Fibroblast of lung (primary cell): Measurements from ENCODE around the gene CCL18. TPM values are rescaled to one million over a fixed set of nuclear protein-coding genes. Genes with fewer than 3 reads are reported as not detected.

Experiments used
- DNase-seq, 2 donors: peaks; one replicate each; pipeline versions ENCODE4 v3.0.0 to v3.0.0-alpha.2; 2010; ENCODE audit warnings: low read depth in 2 of 2
- H2AFZ ChIP-seq: 2 replicates; pipeline ENCODE4 v1.5.1; 2012; ENCODE audit warnings: low read length, control low read depth, inconsistent platforms
- H3K27ac ChIP-seq: 2 replicates; pipeline ENCODE4 v1.5.1; 2011; ENCODE audit warnings: low read length, control low read depth; ENCODE audit not compliant: insufficient read depth
- H3K27me3 ChIP-seq: 2 replicates; pipeline ENCODE4 v1.5.1; 2011; ENCODE audit warnings: mild to moderate bottlenecking, low read length; ENCODE audit not compliant: control insufficient read depth, insufficient read depth
- H3K36me3 ChIP-seq: 2 replicates; pipeline ENCODE4 v1.5.1; 2011; ENCODE audit warnings: low read length; ENCODE audit not compliant: control insufficient read depth, insufficient read depth
- H3K4me1 ChIP-seq: 2 replicates; pipeline ENCODE4 v1.5.1; 2011; ENCODE audit warnings: low read length; ENCODE audit not compliant: control insufficient read depth, insufficient read depth; ENCODE audit errors: extremely low read depth
- H3K4me2 ChIP-seq: 2 replicates; pipeline ENCODE4 v1.5.1; 2011; ENCODE audit warnings: low read length, control low read depth; ENCODE audit not compliant: insufficient read depth; ENCODE audit errors: extremely low read depth
- H3K4me3 ChIP-seq, 4 experiments: fragments of 200-600 bp in 1 of 4; sonication (generic) in 1 of 4; replicated peaks in 1 of 4; 2 replicates each; pipeline ENCODE4 v1.5.1; 2011 to 2016; ENCODE audit warnings: low read length in 4 of 4, low read depth in 3 of 4, mild to moderate bottlenecking in 3 of 4, control low read depth in 2 of 4, inconsistent platforms in 1 of 4, mixed read lengths in 1 of 4; ENCODE audit not compliant: insufficient read depth in 1 of 4; ENCODE audit errors: control extremely low read depth in 1 of 4
- H3K79me2 ChIP-seq: 2 replicates; pipeline ENCODE4 v1.5.1; 2012; ENCODE audit warnings: mild to moderate bottlenecking, low read length, inconsistent platforms; ENCODE audit not compliant: control insufficient read depth, insufficient read depth
- H3K9ac ChIP-seq: 2 replicates; pipeline ENCODE4 v1.5.1; 2011; ENCODE audit warnings: mild to moderate bottlenecking, low read length, control low read depth; ENCODE audit not compliant: insufficient read depth
- H3K9me3 ChIP-seq: 2 replicates; pipeline ENCODE4 v1.5.1; 2012; ENCODE audit warnings: low read depth, low read length; ENCODE audit not compliant: control insufficient read depth, insufficient read depth
- H4K20me1 ChIP-seq: 2 replicates; pipeline ENCODE4 v1.5.1; 2011; ENCODE audit warnings: low read length; ENCODE audit not compliant: control insufficient read depth, insufficient read depth; ENCODE audit errors: extremely low read depth
- EZH2 ChIP-seq: IDR thresholded peaks from 2 replicates; pipeline ENCODE4 v1.5.1; 2012; ENCODE audit warnings: low read length, control low read depth, mild to moderate bottlenecking; ENCODE audit errors: missing control alignments
- polyA plus RNA-seq, 2 donors: library from polyadenylated mRNA; depleted of rRNA in 1 of 2; stranded (reverse) in 1 of 2; unstranded in 1 of 2; fragments of >200 nt; gene quantifications; 2 replicates each; pipeline ENCODE4 v1.2.1, GENCODE V29; 2011 to 2012; ENCODE audit warnings: missing spikeins in 1 of 2
- total RNA-seq: library from RNA; depleted of rRNA; stranded (reverse); fragments of >200 nt; gene quantifications from 2 replicates; pipeline ENCODE4 v1.2.1, GENCODE V29; 2014
- TF ChIP-seq, protein P1 (sequence below), 2 donors: IDR thresholded peaks in 1 of 2; conservative IDR thresholded peaks in 1 of 2; 1 replicate in 1 of 2; 2 replicates in 1 of 2; pipeline ENCODE4 v1.5.1; 2011 to 2012; ENCODE audit warnings: low read length in 2 of 2, control low read depth in 1 of 2, inconsistent platforms in 1 of 2, low read depth in 1 of 2, mild to moderate bottlenecking in 1 of 2

Gene CCL18
- total and polyA plus RNA-seq, 2 donors (not counting 1 experiment from before 2014, with no cell fraction given), result not detected

GRCh38 chr17:36034127-36034526 is 29.9 kb upstream of the CCL18 start:
- no peaks in the 10 kb centered on the region for H4K20me1 ChIP-seq
- H3K9me3 ChIP-seq, result no peaks in the 10 kb centered on the region
- H2AFZ ChIP-seq, result no peak overlapping the region
- no peaks in the 10 kb centered on the region for H3K27me3 ChIP-seq
- H3K4me1 ChIP-seq, result no peaks in the 10 kb centered on the region
- H3K4me3 ChIP-seq, result no peak overlapping the region
- DNase-seq, result no peak
- no peak for TF ChIP-seq EZH2
- TF ChIP-seq, protein P1, sequence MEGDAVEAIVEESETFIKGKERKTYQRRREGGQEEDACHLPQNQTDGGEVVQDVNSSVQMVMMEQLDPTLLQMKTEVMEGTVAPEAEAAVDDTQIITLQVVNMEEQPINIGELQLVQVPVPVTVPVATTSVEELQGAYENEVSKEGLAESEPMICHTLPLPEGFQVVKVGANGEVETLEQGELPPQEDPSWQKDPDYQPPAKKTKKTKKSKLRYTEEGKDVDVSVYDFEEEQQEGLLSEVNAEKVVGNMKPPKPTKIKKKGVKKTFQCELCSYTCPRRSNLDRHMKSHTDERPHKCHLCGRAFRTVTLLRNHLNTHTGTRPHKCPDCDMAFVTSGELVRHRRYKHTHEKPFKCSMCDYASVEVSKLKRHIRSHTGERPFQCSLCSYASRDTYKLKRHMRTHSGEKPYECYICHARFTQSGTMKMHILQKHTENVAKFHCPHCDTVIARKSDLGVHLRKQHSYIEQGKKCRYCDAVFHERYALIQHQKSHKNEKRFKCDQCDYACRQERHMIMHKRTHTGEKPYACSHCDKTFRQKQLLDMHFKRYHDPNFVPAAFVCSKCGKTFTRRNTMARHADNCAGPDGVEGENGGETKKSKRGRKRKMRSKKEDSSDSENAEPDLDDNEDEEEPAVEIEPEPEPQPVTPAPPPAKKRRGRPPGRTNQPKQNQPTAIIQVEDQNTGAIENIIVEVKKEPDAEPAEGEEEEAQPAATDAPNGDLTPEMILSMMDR (conservative IDR thresholded peaks at IDR 0.05 in 1 of 2, IDR thresholded peaks at IDR 0.05 in 1 of 2; ENCODE audit: low read depth in 1 of 2, low read length in 2 of 2), result no peak
- no peak overlapping the region for H3K9ac ChIP-seq
- no peak overlapping the region for H3K27ac ChIP-seq
- no peaks in the 10 kb centered on the region for H3K79me2 ChIP-seq
- H3K36me3 ChIP-seq, result no peaks in the 10 kb centered on the region
- H3K4me2 ChIP-seq, result no peak overlapping the region

DNA sequence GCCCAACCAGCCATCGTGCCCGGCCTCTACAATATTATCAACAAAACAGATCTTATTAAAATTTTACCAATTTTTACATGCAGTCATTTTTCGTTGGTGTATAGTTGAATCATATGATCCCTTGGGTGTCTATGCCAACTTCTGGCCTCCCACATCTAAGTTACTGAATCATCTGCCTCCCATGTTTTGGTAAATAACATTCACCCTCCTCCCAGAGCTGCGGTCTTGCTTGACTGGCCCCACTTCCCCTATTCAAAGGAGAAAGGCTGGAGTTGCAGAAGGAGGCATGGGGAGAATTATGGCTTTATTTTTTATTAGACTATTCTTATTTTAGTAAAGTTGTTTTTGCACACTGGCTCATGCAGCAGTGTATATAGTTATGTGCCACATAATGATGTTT is 27.8 kb upstream of the CCL18 start:
- H3K4me1 ChIP-seq, result no peaks in the 10 kb centered on the region
- H2AFZ ChIP-seq, result no peak overlapping the region
- TF ChIP-seq, protein P1 (conservative IDR thresholded peaks at IDR 0.05 in 1 of 2, IDR thresholded peaks at IDR 0.05 in 1 of 2; ENCODE audit: low read depth in 1 of 2, low read length in 2 of 2), result no peak
- no peak for TF ChIP-seq EZH2
- H3K4me2 ChIP-seq, result no peak overlapping the region
- no peaks in the 10 kb centered on the region for H4K20me1 ChIP-seq
- no peaks in the 10 kb centered on the region for H3K27me3 ChIP-seq
- H3K4me3 ChIP-seq, result no peak overlapping the region
- no peaks in the 10 kb centered on the region for H3K36me3 ChIP-seq
- H3K27ac ChIP-seq, result no peak overlapping the region
- no peak for DNase-seq
- H3K9me3 ChIP-seq, result no peaks in the 10 kb centered on the region
- no peaks in the 10 kb centered on the region for H3K79me2 ChIP-seq
- H3K9ac ChIP-seq, result no peak overlapping the region

DNA sequence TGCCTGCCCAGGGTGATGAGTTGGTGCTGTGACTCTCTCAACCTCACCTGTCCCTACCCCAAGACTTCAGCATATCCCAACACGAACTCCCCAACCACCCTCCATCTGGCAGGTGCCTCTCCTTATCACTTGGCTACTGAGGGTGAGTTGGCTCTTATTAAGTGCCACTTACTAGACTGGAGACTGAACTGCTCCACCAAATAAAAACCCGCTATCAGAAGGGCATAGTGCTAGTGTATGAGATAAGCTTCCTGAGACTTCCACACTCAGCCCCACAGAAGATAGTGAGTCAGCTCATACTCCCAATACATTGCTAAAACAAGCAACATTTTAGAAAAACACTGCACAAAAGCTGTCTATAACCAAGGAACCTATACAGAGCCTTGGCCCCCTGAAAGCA is 16.0 kb upstream of the CCL18 start:
- H3K9me3 ChIP-seq, result no peaks in the 10 kb centered on the region
- H4K20me1 ChIP-seq, result no peaks in the 10 kb centered on the region
- no peak overlapping the region for H3K4me2 ChIP-seq
- no peak overlapping the region for H2AFZ ChIP-seq
- no peaks in the 10 kb centered on the region for H3K27me3 ChIP-seq
- H3K36me3 ChIP-seq, result no peaks in the 10 kb centered on the region
- TF ChIP-seq EZH2, result no peak
- TF ChIP-seq, protein P1 (conservative IDR thresholded peaks at IDR 0.05 in 1 of 2, IDR thresholded peaks at IDR 0.05 in 1 of 2; ENCODE audit: low read depth in 1 of 2, low read length in 2 of 2), result no peak
- no peak overlapping the region for H3K4me3 ChIP-seq
- H3K79me2 ChIP-seq, result no peaks in the 10 kb centered on the region
- H3K27ac ChIP-seq, result no peak overlapping the region
- H3K9ac ChIP-seq, result no peak overlapping the region
- DNase-seq, result no peak
- H3K4me1 ChIP-seq, result no peaks in the 10 kb centered on the region
